Measurements from ENCODE around the gene MICAL2. TPM values are rescaled to one million over a fixed set of nuclear protein-coding genes. Genes with fewer than 3 reads are reported as not detected.

MICAL2 gene
- total and polyA plus RNA-seq, 2 donors (not counting 1 experiment from before 2014, with no cell fraction given) = 0.32 to 0.40 TPM

DNA sequence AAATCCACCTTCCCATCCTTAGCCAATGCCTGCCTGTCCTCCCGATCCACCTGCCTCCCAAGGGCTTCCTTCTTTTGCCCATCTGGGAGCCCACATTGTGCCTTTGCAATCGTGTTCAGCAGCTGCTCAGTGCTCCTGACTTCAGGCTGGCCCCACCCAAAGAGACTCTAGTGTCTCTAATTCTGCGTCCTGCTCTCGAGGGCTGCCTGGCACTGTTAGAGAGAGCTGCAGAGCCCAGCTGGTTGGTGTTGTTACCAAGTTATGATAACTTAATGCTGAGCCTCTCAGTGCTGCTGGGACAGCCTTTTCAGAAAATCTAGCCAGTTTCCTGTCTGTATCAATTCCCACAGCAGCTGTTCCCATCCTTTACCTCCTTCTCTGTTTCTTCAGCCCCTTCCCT is 69.1 kb downstream of the MICAL2 start:
- ChIA-PET POLR2A (no interaction called here), CTCF (no interaction called here)
- no peaks in the 10 kb centered on the region for H3K4me1 ChIP-seq (ENCODE audit: control insufficient read depth in 2 of 2, insufficient read depth in 2 of 2, low read length in 2 of 2)
- no peaks in the 10 kb centered on the region for H3K36me3 ChIP-seq (replicated peaks in 1 of 2; ENCODE audit: control extremely low read depth in 1 of 2, control insufficient read depth in 1 of 2, extremely low read depth in 1 of 2, insufficient read depth in 2 of 2, low read length in 1 of 2)
- TF ChIP-seq, protein P1, sequence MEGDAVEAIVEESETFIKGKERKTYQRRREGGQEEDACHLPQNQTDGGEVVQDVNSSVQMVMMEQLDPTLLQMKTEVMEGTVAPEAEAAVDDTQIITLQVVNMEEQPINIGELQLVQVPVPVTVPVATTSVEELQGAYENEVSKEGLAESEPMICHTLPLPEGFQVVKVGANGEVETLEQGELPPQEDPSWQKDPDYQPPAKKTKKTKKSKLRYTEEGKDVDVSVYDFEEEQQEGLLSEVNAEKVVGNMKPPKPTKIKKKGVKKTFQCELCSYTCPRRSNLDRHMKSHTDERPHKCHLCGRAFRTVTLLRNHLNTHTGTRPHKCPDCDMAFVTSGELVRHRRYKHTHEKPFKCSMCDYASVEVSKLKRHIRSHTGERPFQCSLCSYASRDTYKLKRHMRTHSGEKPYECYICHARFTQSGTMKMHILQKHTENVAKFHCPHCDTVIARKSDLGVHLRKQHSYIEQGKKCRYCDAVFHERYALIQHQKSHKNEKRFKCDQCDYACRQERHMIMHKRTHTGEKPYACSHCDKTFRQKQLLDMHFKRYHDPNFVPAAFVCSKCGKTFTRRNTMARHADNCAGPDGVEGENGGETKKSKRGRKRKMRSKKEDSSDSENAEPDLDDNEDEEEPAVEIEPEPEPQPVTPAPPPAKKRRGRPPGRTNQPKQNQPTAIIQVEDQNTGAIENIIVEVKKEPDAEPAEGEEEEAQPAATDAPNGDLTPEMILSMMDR (IDR thresholded peaks at IDR 0.05) = no peak
- no peak for TF ChIP-seq EZH2 (IDR thresholded peaks at IDR 0.05; ENCODE audit: borderline replicate concordance, insufficient read depth, low read depth, low read length, poor library complexity, severe bottlenecking)
- no peak overlapping the region for H3K9ac ChIP-seq (ENCODE audit: low read length)
- ATAC-seq (ENCODE audit: low read depth) (no peak), DNase-seq (no peak)
- no peaks in the 10 kb centered on the region for H4K20me1 ChIP-seq (ENCODE audit: control insufficient read depth, insufficient read depth, low read length, poor library complexity, severe bottlenecking)
- peaks cover 19% of the 10 kb centered on the region for H3K27me3 Mint-ChIP-seq
- 75% methylated on average over 4 of the region's 4 CpGs for WGBS (ENCODE audit: insufficient coverage)
- H3K4me3 ChIP-seq (ENCODE audit: control extremely low read depth in 1 of 5, extremely low read depth in 1 of 5, insufficient read depth in 1 of 5, low read depth in 2 of 5, low read length in 4 of 5) = no peak overlapping the region
- no peaks in the 10 kb centered on the region for H3K4me1 Mint-ChIP-seq
- no peaks in the 10 kb centered on the region for H3K79me2 ChIP-seq (ENCODE audit: control insufficient read depth, insufficient read depth, low read length)
- no peaks in the 10 kb centered on the region for H3K9me3 Mint-ChIP-seq (ENCODE audit: insufficient read depth)
- H3K27ac ChIP-seq (ENCODE audit: low read length in 2 of 2) = no peak overlapping the region
- intact Hi-C loops (cut with micrococcal nuclease) = no loop called here
- H3K9me3 ChIP-seq (ENCODE audit: control extremely low read depth in 1 of 3, control insufficient read depth in 2 of 3, insufficient read depth in 1 of 3, low read length in 2 of 3) = no peaks in the 10 kb centered on the region
- no peak overlapping the region for H3K27ac Mint-ChIP-seq
- H3K4me3 Mint-ChIP-seq = no peak overlapping the region
- H2AFZ ChIP-seq (ENCODE audit: insufficient read depth, low read depth, low read length, poor library complexity, severe bottlenecking) = no peak overlapping the region
- no peaks in the 10 kb centered on the region for H3K27me3 ChIP-seq (replicated peaks in 1 of 4; ENCODE audit: control extremely low read depth in 1 of 4, control insufficient read depth in 3 of 4, insufficient read depth in 4 of 4, low read length in 3 of 4)
- no peak overlapping the region for H3K4me2 ChIP-seq (replicated peaks; ENCODE audit: low read depth, low read length, poor library complexity, severe bottlenecking)

GRCh38 chr11:12180257-12181205 is 70.1 kb downstream of the MICAL2 start:
- ATAC-seq (ENCODE audit: low read depth) = no peak
- Mint-ChIP-seq H3K27ac (no peak overlapping the region), H3K4me1 (no peaks in the 10 kb centered on the region), H3K27me3 (peaks cover 23% of the 10 kb centered on the region), H3K9me3 (ENCODE audit: insufficient read depth) (no peaks in the 10 kb centered on the region), H3K4me3 (no peak overlapping the region)
- H3K36me3 ChIP-seq (replicated peaks in 1 of 2; ENCODE audit: control extremely low read depth in 1 of 2, control insufficient read depth in 1 of 2, extremely low read depth in 1 of 2, insufficient read depth in 2 of 2, low read length in 1 of 2) = no peaks in the 10 kb centered on the region
- ChIA-PET CTCF (no interaction called here), POLR2A (no interaction called here)
- no peak overlapping the region for H3K9ac ChIP-seq (ENCODE audit: low read length)
- no peaks in the 10 kb centered on the region for H3K9me3 ChIP-seq (ENCODE audit: control extremely low read depth in 1 of 3, control insufficient read depth in 2 of 3, insufficient read depth in 1 of 3, low read length in 2 of 3)
- no peak overlapping the region for H3K4me3 ChIP-seq (ENCODE audit: control extremely low read depth in 1 of 5, extremely low read depth in 1 of 5, insufficient read depth in 1 of 5, low read depth in 2 of 5, low read length in 4 of 5)
- no peaks in the 10 kb centered on the region for H4K20me1 ChIP-seq (ENCODE audit: control insufficient read depth, insufficient read depth, low read length, poor library complexity, severe bottlenecking)
- no peak overlapping the region for H3K4me2 ChIP-seq (replicated peaks; ENCODE audit: low read depth, low read length, poor library complexity, severe bottlenecking)
- H3K79me2 ChIP-seq (ENCODE audit: control insufficient read depth, insufficient read depth, low read length) = no peaks in the 10 kb centered on the region
- 100% methylated on average over 3 of the region's 8 CpGs for WGBS (ENCODE audit: insufficient coverage)
- no peak for DNase-seq
- no peak overlapping the region for H2AFZ ChIP-seq (ENCODE audit: insufficient read depth, low read depth, low read length, poor library complexity, severe bottlenecking)
- intact Hi-C loops (cut with micrococcal nuclease) = no loop called here
- no peak overlapping the region for H3K27ac ChIP-seq (ENCODE audit: low read length in 2 of 2)
- no peak for TF ChIP-seq EZH2 (IDR thresholded peaks at IDR 0.05; ENCODE audit: borderline replicate concordance, insufficient read depth, low read depth, low read length, poor library complexity, severe bottlenecking)
- TF ChIP-seq, protein P1 (IDR thresholded peaks at IDR 0.05) = no peak
- no peaks in the 10 kb centered on the region for H3K4me1 ChIP-seq (ENCODE audit: control insufficient read depth in 2 of 2, insufficient read depth in 2 of 2, low read length in 2 of 2)
- no peaks in the 10 kb centered on the region for H3K27me3 ChIP-seq (replicated peaks in 1 of 4; ENCODE audit: control extremely low read depth in 1 of 4, control insufficient read depth in 3 of 4, insufficient read depth in 4 of 4, low read length in 3 of 4)

All from B cell (primary cell).